Liver (tissue), 9 donors: ENCODE measurements around the gene TCERG1L. TPM values are rescaled to one million over a fixed set of nuclear protein-coding genes. Genes with fewer than 3 reads are reported as not detected.

ENCODE experiments used
- DNase-seq: peaks from one replicate; pipeline ENCODE4 v3.0.0-alpha.2; 2017; ENCODE audit warnings: low spot score
- H3K27ac ChIP-seq, 2 donors: one replicate each; pipeline ENCODE4 v1.7.0; 2013; ENCODE audit warnings: inconsistent platforms in 2 of 2, low read length in 2 of 2, control low read depth in 1 of 2, low read depth in 1 of 2, mild to moderate bottlenecking in 1 of 2
- H3K27me3 ChIP-seq, 4 donors: one replicate each; pipeline versions ENCODE4 v1.6.1 to v1.7.0; 2013; ENCODE audit warnings: low read length in 3 of 4, inconsistent platforms in 1 of 4, mild to moderate bottlenecking in 1 of 4, moderate library complexity in 1 of 4; ENCODE audit not compliant: control insufficient read depth in 4 of 4, insufficient read depth in 4 of 4
- H3K36me3 ChIP-seq, 4 donors: one replicate each; pipeline versions ENCODE4 v1.6.1 to v1.7.0; 2013; ENCODE audit warnings: low read length in 3 of 4, mild to moderate bottlenecking in 3 of 4, low read depth in 1 of 4, moderate library complexity in 1 of 4; ENCODE audit not compliant: control insufficient read depth in 4 of 4, insufficient read depth in 3 of 4
- H3K4me1 ChIP-seq, 4 donors: one replicate each; pipeline versions ENCODE4 v1.6.1 to v1.7.0; 2013; ENCODE audit warnings: low read length in 3 of 4, mild to moderate bottlenecking in 3 of 4, moderate library complexity in 1 of 4; ENCODE audit not compliant: control insufficient read depth in 4 of 4, insufficient read depth in 4 of 4
- H3K4me3 ChIP-seq, 3 donors: one replicate each; pipeline versions ENCODE4 v1.6.1 to v1.7.0; 2013; ENCODE audit warnings: low read length in 3 of 3, control low read depth in 1 of 3, low read depth in 1 of 3, mild to moderate bottlenecking in 1 of 3
- H3K9ac ChIP-seq, 2 donors: one replicate each; pipeline ENCODE4 v1.7.0; 2013; ENCODE audit warnings: low read length in 2 of 2, mild to moderate bottlenecking in 2 of 2, moderate library complexity in 2 of 2, control low read depth in 1 of 2, low read depth in 1 of 2
- H3K9me3 ChIP-seq, 4 donors: one replicate each; pipeline versions ENCODE4 v1.6.1 to v1.7.0; 2013; ENCODE audit warnings: low read length in 3 of 4; ENCODE audit not compliant: control insufficient read depth in 4 of 4
- ATF3 ChIP-seq: IDR thresholded peaks from 2 replicates; pipeline ENCODE4 v1.6.1; 2016; ENCODE audit warnings: antibody characterized with exemption
- CTCF ChIP-seq: fragments of 150-350 bp; IDR thresholded peaks from 2 replicates; pipeline ENCODE4 v1.5.1; 2017; ENCODE audit warnings: improper control_type of control experiment, low read depth, low read length; ENCODE audit not compliant: missing input control
- EGR1 ChIP-seq, 2 donors: IDR thresholded peaks; 2 replicates each; pipeline ENCODE4 v1.6.1; 2016 to 2018; ENCODE audit warnings: antibody characterized with exemption in 2 of 2, low read depth in 2 of 2
- FOXA1 ChIP-seq: IDR thresholded peaks from 2 replicates; pipeline ENCODE4 v1.6.1; 2016; ENCODE audit warnings: antibody characterized with exemption
- GABPA ChIP-seq, 2 donors: IDR thresholded peaks in 1 of 2; conservative IDR thresholded peaks in 1 of 2; 2 replicates each; pipeline ENCODE4 v1.6.1; 2016; ENCODE audit warnings: antibody characterized with exemption in 2 of 2, mild to moderate bottlenecking in 1 of 2, moderate library complexity in 1 of 2
- HNF4A ChIP-seq, 2 donors: conservative IDR thresholded peaks; 2 replicates each; pipeline ENCODE4 v1.6.1; 2016; ENCODE audit warnings: antibody characterized with exemption in 2 of 2, mild to moderate bottlenecking in 2 of 2
- JUND ChIP-seq, 2 donors: IDR thresholded peaks; 2 replicates each; pipeline ENCODE4 v1.6.1; 2016; ENCODE audit warnings: antibody characterized with exemption in 2 of 2
- MAX ChIP-seq: IDR thresholded peaks from 2 replicates; pipeline ENCODE4 v1.6.1; 2016; ENCODE audit warnings: antibody characterized with exemption
- NR2F2 ChIP-seq: IDR thresholded peaks from 2 replicates; pipeline ENCODE4 v1.6.1; 2016; ENCODE audit warnings: antibody characterized with exemption
- RAD21 ChIP-seq, 2 donors: IDR thresholded peaks; 2 replicates each; pipeline ENCODE4 v1.6.1; 2016; ENCODE audit warnings: antibody characterized with exemption in 2 of 2, mild to moderate bottlenecking in 2 of 2
- REST ChIP-seq: IDR thresholded peaks from 2 replicates; pipeline ENCODE4 v1.6.1; 2016; ENCODE audit warnings: antibody characterized with exemption, mild to moderate bottlenecking
- RXRA ChIP-seq, 2 donors: IDR thresholded peaks; 2 replicates each; pipeline ENCODE4 v1.6.1; 2017 to 2018; ENCODE audit warnings: antibody characterized with exemption in 2 of 2, mild to moderate bottlenecking in 1 of 2
- TAF1 ChIP-seq: conservative IDR thresholded peaks from 2 replicates; pipeline ENCODE4 v1.6.1; 2016; ENCODE audit warnings: antibody characterized with exemption, mild to moderate bottlenecking
- YY1 ChIP-seq: IDR thresholded peaks from 2 replicates; pipeline ENCODE4 v1.6.1; 2016; ENCODE audit warnings: antibody characterized with exemption, mild to moderate bottlenecking
- WGBS: extraction: QIAGEN DNeasy Blood & Tissue Kit; methylation state at CpG from one replicate; pipeline ENCODE4 v1.1.7; 2013; 5-methylcytosine and 5-hydroxymethylcytosine counted together
- polyA plus RNA-seq, 2 donors: library from polyadenylated mRNA; stranded (reverse) in 1 of 2; unstranded in 1 of 2; fragments of 200-250 nt in 1 of 2; fragments of >200 nt in 1 of 2; fragmentation: Nextera tagmentation in 1 of 2; extraction: Ambion mirVana in 1 of 2; gene quantifications; one replicate each; pipeline versions ENCODE4 v1.2.1 to v1.2.3, GENCODE V29; 2013 to 2015
- total RNA-seq, 2 donors: library from RNA; depleted of rRNA; stranded (reverse); fragments of >200 nt; gene quantifications; one replicate each; pipeline ENCODE4 v1.2.3, GENCODE V29; 2014
- donor health status: healthy.
- donor health status: healthy.
- donor health status: healthy.
- donor health status: healthy.
- donor health status: healthy.

The TCERG1L gene
- total and polyA plus RNA-seq, 4 donors: not detected

- WGBS: 79% methylated on average over 8 of the region's 8 CpGs
- Histone ChIP-seq H3K27ac (no peak overlapping the region), H3K9me3 (no peaks in the 10 kb centered on the region), H3K9ac (no peak overlapping the region), H3K4me3 (no peak overlapping the region), H3K27me3 (peaks cover 0 to 3% (median 0%) of the 10 kb centered on the region in 4 donors), H3K36me3 (no peaks in the 10 kb centered on the region), H3K4me1 (no peaks in the 10 kb centered on the region)
- TF ChIP-seq ATF3: no peak
- no peak for TF ChIP-seq RAD21 (IDR thresholded peaks at IDR 0.05)
- no peak for TF ChIP-seq FOXA1
- TF ChIP-seq JUND (IDR thresholded peaks at IDR 0.05): no peak
- no peak for TF ChIP-seq RXRA (IDR thresholded peaks at IDR 0.05)
- TF ChIP-seq REST: no peak
- no peak for DNase-seq
Observed at GRCh38 chr10:131181456-131181855, 130.1 kb downstream of the TCERG1L start.

GRCh38 chr10:131180740-131181415 is 130.6 kb downstream of the TCERG1L start:
- Histone ChIP-seq H3K4me3 (no peak overlapping the region), H3K27ac (no peak overlapping the region), H3K4me1 (no peaks in the 10 kb centered on the region), H3K36me3 (no peaks in the 10 kb centered on the region), H3K9ac (no peak overlapping the region), H3K9me3 (no peaks in the 10 kb centered on the region), H3K27me3 (peaks cover 0 to 3% (median 0%) of the 10 kb centered on the region in 4 donors)
- TF ChIP-seq FOXA1 (no peak), TAF1 (no peak), GABPA (IDR thresholded peaks at IDR 0.05 in 1 of 2, conservative IDR thresholded peaks at IDR 0.05 in 1 of 2) (no peak), MAX (no peak), YY1 (no peak), CTCF (no peak), NR2F2 (no peak), EGR1 (IDR thresholded peaks at IDR 0.05; ENCODE audit: low read depth in 2 of 2) (no peak), HNF4A (conservative IDR thresholded peaks at IDR 0.05) (no peak), RXRA (IDR thresholded peaks at IDR 0.05) (no peak)
- DNase-seq: no peak
- 75% methylated on average over 15 of the region's 15 CpGs for WGBS
